AG04450 (cell line): ENCODE data around the gene PIP5K1A. TPM values are rescaled to one million over a fixed set of nuclear protein-coding genes. Genes with fewer than 3 reads are reported as not detected.

Experiments
- CTCF ChIA-PET: fragments of 300-600, 350-600 bp; formaldehyde crosslinking; extraction: SDS; loops from one replicate; lab custom pipeline; 2022; ENCODE audit warnings: antibody characterized with exemption, inconsistent platforms; lab: Charles Lee
- POLR2A ChIA-PET: fragments of 350-600 bp; formaldehyde crosslinking; extraction: SDS; loops from one replicate; lab custom pipeline; 2021; ENCODE audit warnings: antibody characterized with exemption, inconsistent platforms; lab: Yijun Ruan, JAX
- DNase-seq: peaks from one replicate; pipeline ENCODE4 v3.0.0-alpha.2; 2011; ENCODE audit warnings: low read depth, low spot score
- H3K27ac ChIP-seq: one replicate; pipeline ENCODE4 v1.5.1; 2012; ENCODE audit warnings: low read depth, low read length, control low read depth
- H3K27me3 ChIP-seq: one replicate; pipeline ENCODE4 v1.6.0; 2012; ENCODE audit warnings: low read length; ENCODE audit not compliant: control insufficient read depth, insufficient read depth
- H3K4me3 ChIP-seq: 2 replicates; pipeline ENCODE4 v1.5.1; 2011; ENCODE audit warnings: mild to moderate bottlenecking, low read depth, low read length, control low read depth
- H3K9me3 ChIP-seq: 2 replicates; pipeline ENCODE4 v1.5.1; 2012; ENCODE audit warnings: low read length; ENCODE audit not compliant: control insufficient read depth, insufficient read depth
- CTCF ChIP-seq: IDR thresholded peaks from 2 replicates; pipeline ENCODE4 v1.5.1; 2011; ENCODE audit warnings: low read depth, low read length, control low read depth, inconsistent platforms
- polyA plus RNA-seq: library from polyadenylated mRNA; depleted of rRNA; stranded (reverse); fragments of >200 nt; gene quantifications from 2 replicates; pipeline ENCODE4 v1.2.3, GENCODE V29; 2011

The PIP5K1A gene
- polyA plus RNA-seq, 1 experiment, result 170 TPM

- CTCF ChIA-PET, result interaction anchor here (0.5 to 2.0 kb wide), 6 partner anchors 9 to 67 kb away, joined by 3 to 9 read pairs (median 5); partner anchors contain the start of gene TMOD4
- peak; percentile 98 for DNase-seq
- H3K27ac ChIP-seq, result peak within 1 kb of the TSS; percentile 87
- H3K4me3 ChIP-seq, result peak within 1 kb of the TSS; percentile 99
- POLR2A ChIA-PET, result interaction anchor here (0.6 to 1.0 kb wide), 4 partner anchors 13 to 1266 kb away, joined by 3 to 4 read pairs (median 4); partner anchors contain the start of gene VPS72
- no peak for TF ChIP-seq CTCF
- H3K27me3 ChIP-seq, result no peaks in the 10 kb centered on the region
- no peaks in the 10 kb centered on the region for H3K9me3 ChIP-seq
These were observed 32.4 kb upstream of the PIP5K1A start, which contains the start of the genes LYSMD1 and SCNM1 for GRCh38 chr1:151165738-151166504. TSS of gene LYSMD1 (minus strand) at chr1:151165902. CDS start at chr1:151165258, 644 bp downstream. TSS of gene SCNM1 (plus strand) at chr1:151166144. CDS start at chr1:151166153, 9 bp downstream.

DNA sequence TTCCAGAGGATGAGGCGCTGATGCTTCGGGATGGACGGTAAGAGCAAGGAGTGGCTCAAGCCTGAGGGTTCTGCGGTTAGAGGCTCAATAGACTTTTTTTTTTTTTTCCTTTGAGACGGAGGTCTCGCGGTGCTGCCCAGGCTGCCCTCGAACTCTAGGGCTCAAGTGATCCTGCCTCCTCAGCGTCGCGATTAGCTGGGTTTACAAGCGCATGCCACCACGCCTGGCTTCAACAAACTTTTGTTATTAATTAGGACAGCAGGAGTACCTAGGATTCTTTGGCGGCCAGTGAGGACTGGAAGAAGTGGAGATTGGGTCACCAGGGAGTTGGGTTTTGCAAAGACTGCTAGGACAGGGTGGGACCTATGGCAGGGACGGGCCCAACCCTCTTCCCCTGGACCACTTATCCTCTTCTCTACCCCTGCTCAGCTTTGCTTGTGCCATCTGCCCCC is 31.8 kb upstream of the PIP5K1A start:
- Histone ChIP-seq H3K27me3 (no peaks in the 10 kb centered on the region), H3K9me3 (no peaks in the 10 kb centered on the region), H3K4me3 (peak overlapping the region; percentile 99), H3K27ac (peak overlapping the region; percentile 87)
- ChIA-PET POLR2A (interaction anchor here (0.6 to 1.0 kb wide), 6 partner anchors 12 to 1266 kb away, joined by 3 to 4 read pairs (median 3); partner anchors contain the start of gene VPS72), CTCF (interaction anchor here (1.0 to 2.0 kb wide), 3 partner anchors 9 to 67 kb away, joined by 3 to 9 read pairs (median 6); partner anchors contain the start of gene TMOD4)
- DNase-seq, result peak; percentile 50
- no peak for TF ChIP-seq CTCF

DNA sequence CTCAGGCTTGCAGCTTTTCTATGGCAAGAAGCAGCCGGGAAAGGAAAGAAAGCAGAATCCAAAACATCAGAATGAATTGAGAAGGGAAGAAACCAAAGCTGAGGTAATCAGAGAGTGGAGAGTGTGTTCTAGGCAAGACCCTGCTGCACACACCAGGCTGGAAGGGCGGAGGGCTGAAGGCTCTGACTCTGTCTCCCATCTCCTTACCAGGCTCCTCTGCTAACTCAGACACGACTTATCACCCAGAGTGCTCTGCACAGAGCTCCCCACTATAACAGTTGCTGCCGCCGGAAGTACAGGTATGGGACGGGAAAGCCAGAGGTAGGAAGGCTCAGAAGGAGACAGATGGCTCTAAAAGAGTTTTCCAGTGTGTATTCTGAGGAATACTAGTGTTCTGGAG is 31.2 kb upstream of the PIP5K1A start:
- POLR2A ChIA-PET, result interaction anchor here (0.6 to 1.0 kb wide), 5 partner anchors 23 to 1267 kb away, joined by 3 to 4 read pairs (median 3); partner anchors contain the start of gene VPS72
- no peak for DNase-seq

DNA sequence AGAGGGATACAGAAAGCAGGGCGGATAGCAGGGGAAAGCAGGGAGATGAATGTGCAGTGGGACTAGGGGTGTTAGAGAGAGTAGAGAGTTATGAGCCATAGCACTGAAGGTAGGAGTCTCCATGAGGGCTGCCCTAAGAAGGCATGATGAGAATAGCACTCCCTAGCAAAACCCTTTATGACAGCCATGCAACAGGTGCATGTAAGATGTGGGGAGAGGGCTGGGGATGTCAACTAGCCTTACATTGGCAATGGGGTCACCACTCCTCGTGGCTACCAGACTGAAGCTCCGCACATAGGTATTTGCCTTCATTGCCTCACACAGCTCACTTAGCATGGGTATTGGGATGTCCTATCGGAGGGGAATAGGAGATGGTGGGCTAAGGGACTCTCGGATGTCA is 27.2 kb upstream of the PIP5K1A start:
- no peak overlapping the region for H3K27ac ChIP-seq
- no peaks in the 10 kb centered on the region for H3K27me3 ChIP-seq
- no peak overlapping the region for H3K4me3 ChIP-seq
- DNase-seq, result no peak
- CTCF ChIA-PET, result no interaction called here
- H3K9me3 ChIP-seq, result no peaks in the 10 kb centered on the region
- TF ChIP-seq CTCF, result no peak
- POLR2A ChIA-PET, result interaction anchor here (0.6 to 1.2 kb wide), 2 partner anchors 19 to 38 kb away, joined by 3 to 5 read pairs; partner anchors contain the start of gene VPS72

More for the DNA sequence above, 31.2 kb upstream of the PIP5K1A start:
- TF ChIP-seq CTCF, result no peak
- Histone ChIP-seq H3K27me3 (no peaks in the 10 kb centered on the region), H3K4me3 (peak overlapping the region; percentile 99), H3K27ac (peak overlapping the region; percentile 87), H3K9me3 (no peaks in the 10 kb centered on the region)
- CTCF ChIA-PET, result interaction anchor here (1.1 to 2.0 kb wide), 3 partner anchors 9 to 68 kb away, joined by 3 to 6 read pairs (median 5); partner anchors contain the start of gene TMOD4
